GM21381 (cell line): ENCODE data around the gene B4GALT5.
"Not testable (repeated sequence)": the region's sequence is repeated elsewhere in the genome, so short reads cannot be mapped to it uniquely, and the experiment has no call there.

Experiments used
- ATAC-seq: cut with Tn5 transposase; IDR thresholded peaks from one replicate; pipeline ENCODE4 v1.9.1; 2021; ENCODE audit warnings: mild to moderate bottlenecking, moderate library complexity; ENCODE audit not compliant: unreplicated experiment

The B4GALT5 gene

GRCh38 chr20:49681850-49682216 lies 31.8 kb downstream of the B4GALT5 start:
- no peak for ATAC-seq

GRCh38 chr20:49680484-49680883 lies 33.2 kb downstream of the B4GALT5 start:
- ATAC-seq, result no peak

- no peak for ATAC-seq
These were observed 34.0 kb downstream of the B4GALT5 start for GRCh38 chr20:49679634-49680033.

DNA sequence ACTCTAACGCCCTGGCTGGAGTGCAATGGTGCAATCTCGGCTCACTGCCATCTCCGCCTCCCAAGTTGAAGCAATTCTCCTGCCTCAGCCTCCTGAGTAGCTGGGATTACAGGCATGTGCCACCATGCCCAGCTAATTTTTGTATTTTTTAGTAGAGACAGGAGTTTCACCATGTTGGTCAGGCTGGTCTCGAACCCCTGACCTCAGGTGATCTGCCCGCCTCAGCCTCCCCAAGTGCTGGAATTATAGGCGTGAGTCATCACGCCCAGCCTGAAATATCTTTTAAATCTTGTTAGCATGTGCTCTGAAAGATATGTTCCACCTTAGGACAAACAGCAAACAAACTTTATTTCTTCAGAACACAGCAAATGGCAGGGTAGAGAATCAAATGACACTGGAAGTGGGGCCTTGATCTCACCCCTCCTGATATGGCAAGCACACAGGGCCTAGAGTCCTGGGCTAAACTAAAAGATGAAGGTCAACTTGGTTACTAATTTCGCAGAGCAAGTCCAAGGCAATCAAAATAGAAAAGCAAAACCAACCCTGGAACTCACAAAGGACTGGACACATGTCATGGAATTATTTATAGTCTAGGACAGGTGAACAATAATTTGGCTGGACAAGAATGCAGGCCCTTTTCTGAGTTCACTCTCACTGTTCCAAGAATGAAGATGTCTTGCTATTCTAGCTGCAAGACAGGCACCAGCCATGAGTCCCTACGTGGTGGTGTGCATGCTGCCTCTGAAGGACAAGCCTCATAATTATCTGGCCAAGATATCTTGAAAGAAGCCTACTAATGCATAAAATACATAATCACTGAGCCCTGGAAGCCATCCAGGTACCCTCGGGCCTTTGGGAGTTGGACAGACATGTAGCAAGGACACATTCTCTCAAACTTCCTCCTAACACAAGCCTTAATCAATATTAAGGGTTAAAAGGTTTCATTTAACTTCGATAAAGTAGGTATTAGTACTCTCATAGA lies 35.6 kb downstream of the B4GALT5 start:
- no peak for ATAC-seq

- ATAC-seq, result peak; percentile 48
These were observed 36.9 kb downstream of the B4GALT5 start for GRCh38 chr20:49676581-49677291.

GRCh38 chr20:49675368-49676151 lies 38.1 kb downstream of the B4GALT5 start:
- peak; percentile 39 for ATAC-seq

- no peak for ATAC-seq
These were observed 39.0 kb downstream of the B4GALT5 start for GRCh38 chr20:49674383-49675352.

- no peak for ATAC-seq
These were observed 41.5 kb downstream of the B4GALT5 start for GRCh38 chr20:49672096-49672664.

DNA sequence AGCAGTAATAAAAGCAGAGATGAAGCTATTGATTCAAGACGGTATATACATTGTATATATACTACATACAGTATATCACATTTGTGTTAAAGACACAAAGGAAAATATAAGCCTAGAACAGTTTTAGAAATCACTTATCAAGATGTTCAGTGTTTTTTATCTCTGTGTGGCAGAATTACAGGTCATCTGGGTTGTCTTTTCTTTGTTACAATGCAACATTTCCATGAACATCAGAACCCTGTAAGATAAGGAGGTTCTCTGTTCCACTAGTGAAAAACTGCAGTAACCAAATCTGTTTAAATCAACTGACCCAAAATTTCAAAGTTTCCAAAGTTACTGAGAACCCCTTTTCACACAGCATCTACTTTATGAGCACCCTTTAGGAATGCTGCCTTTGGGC lies 42.2 kb downstream of the B4GALT5 start:
- ATAC-seq, result no peak

- peak; percentile 57 for ATAC-seq
These were observed 44.0 kb downstream of the B4GALT5 start for GRCh38 chr20:49669601-49670189.

- ATAC-seq, result not testable (repeated sequence)
These were observed 44.8 kb downstream of the B4GALT5 start for GRCh38 chr20:49668878-49669195.

- ATAC-seq, result peak; percentile 74
These were observed 45.3 kb downstream of the B4GALT5 start for GRCh38 chr20:49668181-49668877.

GRCh38 chr20:49666911-49667310 lies 46.8 kb downstream of the B4GALT5 start:
- no peak for ATAC-seq

DNA sequence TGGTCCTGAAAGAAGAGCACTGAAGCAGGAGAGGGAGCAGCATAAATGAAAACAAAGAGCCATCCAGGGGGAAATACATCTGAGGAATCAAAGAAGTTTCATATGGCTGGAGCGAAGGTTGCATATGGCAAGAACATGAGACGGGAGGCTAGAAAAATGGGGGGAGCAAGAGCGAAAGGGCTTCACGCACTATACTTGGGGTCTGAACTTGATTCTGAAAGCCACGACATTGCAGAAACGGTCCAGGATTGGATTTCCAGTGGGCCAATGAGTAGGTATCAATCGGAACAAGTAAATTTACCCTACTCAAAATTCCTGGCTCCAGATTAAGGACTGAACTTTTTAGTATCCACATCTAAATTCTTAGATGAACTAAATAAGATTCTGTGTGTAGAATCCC lies 47.9 kb downstream of the B4GALT5 start:
- no peak for ATAC-seq

DNA sequence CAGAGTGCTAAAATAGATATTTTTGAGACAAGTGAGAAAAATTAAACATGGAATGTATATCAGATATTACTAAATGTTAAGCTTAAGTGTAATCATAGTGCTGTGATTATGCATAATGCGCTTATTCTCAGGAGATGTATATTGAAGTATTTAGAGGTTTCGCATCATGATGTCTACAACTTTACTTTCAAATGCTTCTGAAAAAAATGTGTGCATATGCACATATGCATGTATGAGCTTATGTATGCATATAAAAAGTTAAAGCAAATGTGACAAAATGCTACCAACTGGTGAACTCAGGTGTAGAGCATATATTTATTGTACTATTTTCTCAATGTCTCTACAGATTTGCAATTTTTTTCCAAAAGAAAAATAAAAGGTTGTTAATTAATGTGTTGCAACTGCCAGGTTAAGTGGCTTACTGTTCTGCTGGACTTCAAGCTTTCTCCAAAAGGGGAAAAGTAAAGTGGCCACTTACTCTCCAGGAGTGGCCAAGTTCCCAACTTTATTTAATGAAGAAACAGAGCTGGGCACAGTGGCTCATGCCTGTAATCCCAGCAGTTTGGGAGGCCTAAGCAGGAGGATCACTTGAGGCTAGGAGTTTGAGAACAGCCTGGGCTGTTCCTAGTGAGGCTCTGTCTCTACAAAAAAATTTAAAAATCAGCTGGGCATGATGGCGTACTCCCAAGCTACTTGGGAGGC lies 48.9 kb downstream of the B4GALT5 start:
- no peak for ATAC-seq

GRCh38 chr20:49663112-49663511 lies 50.6 kb downstream of the B4GALT5 start:
- ATAC-seq, result no peak

DNA sequence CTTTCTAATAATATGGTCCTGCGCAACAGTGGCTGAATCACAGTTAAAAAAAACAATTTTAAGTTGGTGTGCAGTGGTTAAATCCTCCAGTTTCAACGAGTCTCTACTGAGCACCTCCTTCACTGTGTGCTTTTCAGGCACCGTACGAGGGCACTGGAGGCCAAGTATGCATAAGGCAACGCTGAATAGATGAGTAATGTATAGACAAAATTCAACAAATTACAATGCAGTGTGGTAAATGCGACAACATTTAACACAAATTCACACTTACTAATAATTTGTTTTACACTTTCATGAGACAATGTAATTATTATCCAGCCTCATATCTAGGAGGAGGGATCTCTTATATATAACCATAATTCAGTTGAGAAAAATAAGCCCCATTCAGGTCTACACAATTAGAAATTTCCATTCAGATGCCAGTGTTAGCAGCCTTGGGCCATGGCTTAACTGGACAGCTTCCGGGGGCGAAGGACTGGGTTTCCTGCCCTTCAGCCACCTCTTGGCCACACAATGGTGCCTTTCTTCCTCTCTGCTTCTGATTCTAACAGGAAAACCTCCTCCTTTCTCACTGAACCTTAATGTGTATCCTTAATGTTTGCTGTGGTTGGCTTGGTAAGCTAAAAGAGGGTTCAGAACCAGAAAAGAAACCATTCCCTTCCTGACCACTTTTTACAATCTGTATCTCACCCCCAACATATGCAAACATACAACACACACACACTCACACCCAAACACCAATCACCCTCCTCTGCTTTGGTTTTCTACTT lies 51.9 kb downstream of the B4GALT5 start:
- ATAC-seq, result peak; percentile 46

- ATAC-seq, result no peak
These were observed 52.8 kb downstream of the B4GALT5 start for GRCh38 chr20:49660912-49661311.
